ENCODE data around the gene CDK5R2. TPM values are rescaled to one million over a fixed set of nuclear protein-coding genes. Genes with fewer than 3 reads are reported as not detected.

CDK5R2 gene
- total RNA-seq, 2 donors from 2014 or later, result not detected

DNA sequence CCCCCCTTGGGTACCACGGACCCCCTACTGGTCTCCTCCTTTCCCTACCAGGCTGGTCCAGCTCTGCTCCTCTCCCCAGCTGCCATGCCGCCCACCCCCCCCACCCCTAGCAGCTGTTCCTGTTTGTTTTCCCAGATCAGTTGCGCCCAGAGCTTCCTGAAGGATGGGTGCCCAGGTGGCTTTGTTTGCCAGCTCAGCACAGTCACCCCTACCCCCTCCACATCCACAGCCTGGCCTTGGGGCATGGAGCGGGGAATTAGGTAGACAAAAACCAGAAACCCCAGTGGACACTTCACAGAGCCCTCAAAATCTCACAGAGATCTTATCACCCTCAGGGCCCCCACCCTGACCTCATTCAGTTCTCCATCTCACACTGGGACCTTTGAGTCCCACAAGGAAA is 37.5 kb downstream of the CDK5R2 start:
- Histone ChIP-seq H3K27me3 (replicated peaks; ENCODE audit: insufficient read depth) (peaks cover 26% of the 10 kb centered on the region), H3K27ac (no peak overlapping the region), H3K36me3 (no peaks in the 10 kb centered on the region), H3K4me3 (no peak overlapping the region), H3K9me3 (no peaks in the 10 kb centered on the region), H3K4me1 (ENCODE audit: control insufficient read depth in 1 of 2, low read depth in 2 of 2) (peaks cover 13 to 32% of the 10 kb centered on the region in 2 donors)
- TF ChIP-seq, protein P1, sequence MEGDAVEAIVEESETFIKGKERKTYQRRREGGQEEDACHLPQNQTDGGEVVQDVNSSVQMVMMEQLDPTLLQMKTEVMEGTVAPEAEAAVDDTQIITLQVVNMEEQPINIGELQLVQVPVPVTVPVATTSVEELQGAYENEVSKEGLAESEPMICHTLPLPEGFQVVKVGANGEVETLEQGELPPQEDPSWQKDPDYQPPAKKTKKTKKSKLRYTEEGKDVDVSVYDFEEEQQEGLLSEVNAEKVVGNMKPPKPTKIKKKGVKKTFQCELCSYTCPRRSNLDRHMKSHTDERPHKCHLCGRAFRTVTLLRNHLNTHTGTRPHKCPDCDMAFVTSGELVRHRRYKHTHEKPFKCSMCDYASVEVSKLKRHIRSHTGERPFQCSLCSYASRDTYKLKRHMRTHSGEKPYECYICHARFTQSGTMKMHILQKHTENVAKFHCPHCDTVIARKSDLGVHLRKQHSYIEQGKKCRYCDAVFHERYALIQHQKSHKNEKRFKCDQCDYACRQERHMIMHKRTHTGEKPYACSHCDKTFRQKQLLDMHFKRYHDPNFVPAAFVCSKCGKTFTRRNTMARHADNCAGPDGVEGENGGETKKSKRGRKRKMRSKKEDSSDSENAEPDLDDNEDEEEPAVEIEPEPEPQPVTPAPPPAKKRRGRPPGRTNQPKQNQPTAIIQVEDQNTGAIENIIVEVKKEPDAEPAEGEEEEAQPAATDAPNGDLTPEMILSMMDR (IDR thresholded peaks at IDR 0.05), result no peak
- ATAC-seq (ENCODE audit: insufficient number of reproducible peaks, low FRiP score, low read depth), result no peak
- no peak for DNase-seq (ENCODE audit: low spot score)

GRCh38 chr2:218997731-218998130 is 38.3 kb downstream of the CDK5R2 start:
- H3K27ac ChIP-seq, result no peak overlapping the region
- H3K36me3 ChIP-seq, result no peaks in the 10 kb centered on the region
- ATAC-seq (ENCODE audit: insufficient number of reproducible peaks, low FRiP score, low read depth), result no peak

DNA sequence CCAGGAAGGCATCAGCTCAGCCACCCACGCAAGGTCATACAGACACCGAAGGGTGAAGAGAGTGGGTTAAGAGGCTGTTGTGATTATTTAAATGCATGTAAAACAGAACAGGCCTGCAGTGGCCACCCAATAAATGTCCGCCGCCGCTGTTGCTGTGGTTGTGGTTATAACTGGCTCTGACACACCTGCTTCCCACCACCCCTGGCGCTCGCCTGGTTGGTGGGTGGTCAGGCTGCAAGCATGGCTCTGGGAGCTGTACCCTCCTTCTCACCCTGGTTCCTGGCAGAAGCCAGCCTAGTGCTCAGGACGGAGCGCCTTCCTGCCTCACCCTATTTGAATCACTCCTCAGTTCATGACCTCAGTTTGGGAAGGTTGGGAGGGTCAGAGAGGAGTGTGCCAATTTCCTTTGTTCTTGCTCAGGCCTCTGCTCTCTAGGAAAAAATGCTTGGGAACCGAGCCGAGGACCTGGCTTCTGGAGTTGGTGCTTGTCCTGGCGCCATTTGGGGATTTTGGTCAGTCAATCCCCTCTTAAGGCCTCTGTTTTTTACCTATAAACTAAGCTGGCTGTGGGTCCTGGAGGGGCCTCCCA is 39.0 kb downstream of the CDK5R2 start:
- H3K36me3 ChIP-seq, result no peaks in the 10 kb centered on the region
- H3K4me1 ChIP-seq (ENCODE audit: control insufficient read depth in 1 of 2, low read depth in 2 of 2), result peaks cover 23 to 34% of the 10 kb centered on the region in 2 donors
- no peak overlapping the region for H3K27ac ChIP-seq
- H3K4me3 ChIP-seq, result no peak overlapping the region
- peaks cover 29% of the 10 kb centered on the region for H3K27me3 ChIP-seq (replicated peaks; ENCODE audit: insufficient read depth)
- H3K9me3 ChIP-seq, result no peaks in the 10 kb centered on the region
- TF ChIP-seq, protein P1 (IDR thresholded peaks at IDR 0.05), result no peak
- no peak for ATAC-seq (ENCODE audit: insufficient number of reproducible peaks, low FRiP score, low read depth)
- no peak for DNase-seq (ENCODE audit: low spot score)

More at GRCh38 chr2:218997731-218998130, 38.3 kb downstream of the CDK5R2 start:
- TF ChIP-seq, protein P1 (IDR thresholded peaks at IDR 0.05), result no peak
- H3K27me3 ChIP-seq (replicated peaks; ENCODE audit: insufficient read depth), result peaks cover 26% of the 10 kb centered on the region
- peaks cover 21 to 37% of the 10 kb centered on the region in 2 donors for H3K4me1 ChIP-seq (ENCODE audit: control insufficient read depth in 1 of 2, low read depth in 2 of 2)
- no peak for DNase-seq (ENCODE audit: low spot score)
- no peak overlapping the region for H3K4me3 ChIP-seq
- no peaks in the 10 kb centered on the region for H3K9me3 ChIP-seq

DNA sequence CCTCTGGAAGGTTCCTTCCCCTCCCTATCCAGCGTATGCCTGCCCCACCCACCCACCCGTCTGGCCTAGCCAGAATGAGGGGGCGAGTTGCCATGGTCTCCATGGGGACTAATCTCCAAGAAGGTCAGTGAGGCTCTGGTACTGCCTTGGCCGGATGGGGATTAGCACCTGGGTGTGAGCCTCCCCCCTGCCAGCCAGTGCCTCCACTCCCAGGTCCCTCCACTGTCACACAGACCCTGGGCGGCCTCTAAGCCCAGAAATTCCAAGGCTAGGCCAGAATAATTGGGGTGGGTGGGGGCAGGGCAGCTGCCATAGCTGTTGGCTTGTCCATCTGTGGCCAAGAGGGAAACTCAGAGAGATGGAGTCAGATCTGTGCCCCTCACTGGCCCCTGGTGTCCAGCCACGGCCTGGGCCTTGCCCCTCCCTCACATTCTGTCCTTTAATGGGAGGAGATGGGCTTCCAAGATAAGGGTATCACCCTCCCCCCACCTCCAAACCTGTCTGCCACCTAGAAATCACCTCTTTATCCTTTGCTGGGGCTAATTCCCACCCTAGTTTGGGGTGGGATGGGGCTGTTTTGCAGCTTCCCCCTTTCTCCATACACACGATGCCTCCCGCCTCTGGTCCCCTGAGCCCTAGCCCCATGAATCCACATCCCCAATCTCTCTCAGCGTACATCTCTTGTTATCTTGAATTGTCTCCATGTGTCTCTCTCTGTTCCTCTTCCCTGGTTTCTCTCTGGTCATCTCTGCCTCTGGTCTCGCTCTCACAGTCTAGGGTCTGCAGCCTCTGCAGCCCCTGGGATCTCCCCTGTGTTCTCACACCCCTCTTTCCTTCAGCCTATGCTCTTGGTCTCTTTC is 39.8 kb downstream of the CDK5R2 start:
- Histone ChIP-seq H3K27me3 (replicated peaks; ENCODE audit: insufficient read depth) (peaks cover 31% of the 10 kb centered on the region), H3K9me3 (no peaks in the 10 kb centered on the region), H3K4me1 (ENCODE audit: control insufficient read depth in 1 of 2, low read depth in 2 of 2) (peaks cover 19 to 26% of the 10 kb centered on the region in 2 donors), H3K27ac (no peak overlapping the region), H3K4me3 (no peak overlapping the region), H3K36me3 (no peaks in the 10 kb centered on the region)
- DNase-seq (ENCODE audit: low spot score), result no peak
- ATAC-seq (ENCODE audit: insufficient number of reproducible peaks, low FRiP score, low read depth), result no peak
- TF ChIP-seq, protein P1 (IDR thresholded peaks at IDR 0.05), result no peak

- no peak overlapping the region for H3K27ac ChIP-seq
- no peaks in the 10 kb centered on the region for H3K36me3 ChIP-seq
- TF ChIP-seq, protein P1 (IDR thresholded peaks at IDR 0.05), result no peak
- H3K4me3 ChIP-seq, result no peak overlapping the region
- H3K4me1 ChIP-seq (ENCODE audit: control insufficient read depth in 1 of 2, low read depth in 2 of 2), result peaks cover 19 to 26% of the 10 kb centered on the region in 2 donors
- DNase-seq (ENCODE audit: low spot score) (no peak), ATAC-seq (ENCODE audit: insufficient number of reproducible peaks, low FRiP score, low read depth) (no peak)
- H3K27me3 ChIP-seq (replicated peaks; ENCODE audit: insufficient read depth), result peaks cover 31% of the 10 kb centered on the region
- H3K9me3 ChIP-seq, result no peaks in the 10 kb centered on the region
Measured at GRCh38 chr2:218999881-219000568, 40.6 kb downstream of the CDK5R2 start.

All from thoracic aorta (tissue), 2 donors.